Adrenal gland (tissue), 12 donors: ENCODE measurements around the gene PLD3. TPM values are rescaled to one million over a fixed set of nuclear protein-coding genes. Genes with fewer than 3 reads are reported as not detected.

Experiments
- DNase-seq, 7 donors: peaks; one replicate each; pipeline ENCODE4 v3.0.0-alpha.2; 2019 to 2020
- H3K27ac ChIP-seq, 5 donors: fragments of 200-600 bp; sonication (generic) in 4 of 5; 1 replicate in 3 of 5; 2 replicates in 2 of 5; pipeline versions ENCODE4 v1.5.1 to v1.8.0; 2016 to 2020; ENCODE audit warnings: mild to moderate bottlenecking in 1 of 5
- H3K27me3 ChIP-seq: fragments of 200-600 bp; 2 replicates; pipeline ENCODE4 v1.8.0; 2021
- H3K36me3 ChIP-seq, 2 donors: fragments of 200-600 bp; replicated peaks in 1 of 2; 1 replicate in 1 of 2; 2 replicates in 1 of 2; pipeline versions ENCODE4 v1.5.1 to v1.8.0; 2018 to 2022
- H3K4me1 ChIP-seq, 2 donors: fragments of 200-600 bp; replicated peaks in 1 of 2; 1 replicate in 1 of 2; 2 replicates in 1 of 2; pipeline versions ENCODE4 v1.5.1 to v1.8.0; 2018 to 2021
- H3K4me3 ChIP-seq, 4 donors: fragments of 200-600 bp; sonication (generic) in 3 of 4; one replicate each; pipeline ENCODE4 v1.5.1; 2016 to 2018
- H3K9me3 ChIP-seq, 3 donors: fragments of 200-600 bp; sonication (generic) in 1 of 3; replicated peaks in 1 of 3; 1 replicate in 2 of 3; 2 replicates in 1 of 3; pipeline versions ENCODE4 v1.5.1 to v1.8.0; 2016 to 2021
- CTCF ChIP-seq, 6 experiments: fragments of 450-650 bp in 4 of 6; fragments of 200-600 bp in 2 of 6; sonication (generic) in 1 of 6; IDR thresholded peaks; 1 replicate in 5 of 6; 2 replicates in 1 of 6; pipeline versions ENCODE4 v1.5.1 to v1.8.0; 2016 to 2021; ENCODE audit warnings: antibody characterized with exemption in 6 of 6, mild to moderate bottlenecking in 2 of 6, moderate library complexity in 1 of 6
- POLR2A ChIP-seq, 2 donors: fragments of 450-650 bp; IDR thresholded peaks; one replicate each; pipeline ENCODE4 v1.6.1; 2017; ENCODE audit warnings: antibody characterized with exemption in 2 of 2, mild to moderate bottlenecking in 2 of 2, moderate library complexity in 1 of 2
- WGBS, 4 donors: extraction: QIAGEN DNeasy Blood & Tissue Kit in 2 of 4; methylation state at CpG; one replicate each; pipeline versions ENCODE4 v1.1.5 to v1.1.7; 2013 to 2017; 5-methylcytosine and 5-hydroxymethylcytosine counted together
- intact Hi-C, 2 donors: fragments of 100-400 bp; cut with DNase I; formaldehyde crosslinking; loops; one replicate each; pipeline versions ENCODE4 v1.14.1 to v1.15.0; 2022 to 2023
- polyA plus RNA-seq, 3 donors: library from polyadenylated mRNA; stranded (reverse); fragments of 200-250 nt in 2 of 3; fragments of 350-450 nt in 1 of 3; fragmentation: Illumina TruSeq in 1 of 3; extraction: RNeasy Lipid Tissue Mini Kit (QIAGEN cat#74804) in 1 of 3; gene quantifications; one replicate each; pipeline ENCODE4 v1.2.3, GENCODE V29; 2013 to 2014
- total RNA-seq, 9 donors: library from RNA; depleted of rRNA in 4 of 9; stranded (reverse); fragments of >200 nt in 4 of 9; fragments of 120-200 nt in 1 of 9; fragmentation: NEBNext Ultra II Directional in 1 of 9; extraction: Animal tissue kit (Norgen Biotek cat#: 25700) in 1 of 9; gene quantifications; one replicate each; pipeline versions ENCODE4 v1.1.0 to v1.2.4, GENCODE V29; 2013 to 2023
- donor health status: healthy with polysubstance abuse.
- donor health status: Bipolar disorder and iron deficiency.
- donor health status: DM: yes; HTN: yes; CAD: no.
- donor health status: DM: no; HTN: no; CAD: no.
- donor health status: DM: no; HTN: no; CAD: no.
- donor health status: DM: yes; HTN: yes; CAD: no.

Gene PLD3
- total and polyA plus RNA-seq, 12 donors, result 170 to 1,019 (median 415) TPM

- Histone ChIP-seq H3K36me3 (peaks cover 0 to 45% of the 10 kb centered on the region in 2 donors), H3K4me3 (no peak overlapping the region), H3K27me3 (no peaks in the 10 kb centered on the region), H3K9me3 (no peaks in the 10 kb centered on the region), H3K27ac (no peak overlapping the region), H3K4me1 (no peaks in the 10 kb centered on the region)
- intact Hi-C loops, result no loop called here
- WGBS, 4 donors, result 90 to 97% (median 94%) methylated on average over 12 to 15 of the region's 15 CpGs
- TF ChIP-seq CTCF (IDR thresholded peaks at IDR 0.05) (no peak), POLR2A (IDR thresholded peaks at IDR 0.05) (no peak)
- DNase-seq, result no peak
Observed at GRCh38 chr19:40335855-40336600, 12.5 kb upstream of the PLD3 start.

GRCh38 chr19:40336601-40336900, 11.9 kb upstream of the PLD3 start:
- no peak for DNase-seq
- no peak overlapping the region for H3K4me3 ChIP-seq
- no peaks in the 10 kb centered on the region for H3K9me3 ChIP-seq
- H3K27me3 ChIP-seq, result no peaks in the 10 kb centered on the region
- WGBS, 4 donors, result 86 to 100% (median 93%) methylated on average over 2 of the region's 2 CpGs
- H3K4me1 ChIP-seq, result peaks cover 3 to 4% of the 10 kb centered on the region in 2 donors
- intact Hi-C loops, result no loop called here
- TF ChIP-seq CTCF (IDR thresholded peaks at IDR 0.05), result no peak
- TF ChIP-seq POLR2A (IDR thresholded peaks at IDR 0.05), result no peak
- peaks cover 0 to 40% of the 10 kb centered on the region in 2 donors for H3K36me3 ChIP-seq
- no peak overlapping the region for H3K27ac ChIP-seq

- intact Hi-C loops, result no loop called here
- no peaks in the 10 kb centered on the region for H3K9me3 ChIP-seq
- WGBS, 4 donors, result 73 to 78% (median 75%) methylated on average over 2 of the region's 2 CpGs
- DNase-seq, result no peak
- peaks cover 0 to 34% of the 10 kb centered on the region in 2 donors for H3K36me3 ChIP-seq
- H3K4me1 ChIP-seq, result peaks cover 8 to 9% of the 10 kb centered on the region in 2 donors
- H3K4me3 ChIP-seq, result no peak overlapping the region
- TF ChIP-seq CTCF (IDR thresholded peaks at IDR 0.05) (no peak), POLR2A (IDR thresholded peaks at IDR 0.05) (no peak)
- H3K27ac ChIP-seq, result no peak overlapping the region
- H3K27me3 ChIP-seq, result no peaks in the 10 kb centered on the region
Observed at GRCh38 chr19:40337107-40337506, 11.4 kb upstream of the PLD3 start.

GRCh38 chr19:40337594-40337993, 10.9 kb upstream of the PLD3 start:
- Histone ChIP-seq H3K4me3 (no peak overlapping the region), H3K36me3 (peaks cover 0 to 29% of the 10 kb centered on the region in 2 donors), H3K27me3 (no peaks in the 10 kb centered on the region), H3K9me3 (no peaks in the 10 kb centered on the region), H3K4me1 (peaks cover 13 to 14% of the 10 kb centered on the region in 2 donors), H3K27ac (no peak overlapping the region)
- intact Hi-C loops, result no loop called here
- 94 to 100% (median 95%) methylated on average over 5 of the region's 5 CpGs for WGBS, 4 donors
- DNase-seq, result no peak
- TF ChIP-seq POLR2A (IDR thresholded peaks at IDR 0.05), result no peak
- no peak for TF ChIP-seq CTCF (IDR thresholded peaks at IDR 0.05)
